GM12892 (cell line): Measurements from ENCODE around the gene BCAS2.
"Not testable (repeated sequence)": the region's sequence is repeated elsewhere in the genome, so short reads cannot be mapped to it uniquely, and the experiment has no call there.

Experiments used
- DNase-seq: peaks from one replicate; pipeline ENCODE4 v3.0.0; 2011; ENCODE audit not compliant: insufficient read length
- FAIRE-seq: peaks from 2 replicates; lab custom pipeline; 2011; peaks lifted over from hg19 to GRCh38; lab: Jason Lieb, UNC
- POLR2A ChIP-seq: IDR thresholded peaks from 2 replicates; pipeline ENCODE4 v1.6.1; 2011; ENCODE audit warnings: low read depth, low read length, control low read depth
- POLR2AphosphoS5 ChIP-seq: IDR thresholded peaks from 2 replicates; pipeline ENCODE4 v1.6.1; 2011; ENCODE audit warnings: low read depth, low read length, control low read depth
- TAF1 ChIP-seq: IDR thresholded peaks from 2 replicates; pipeline ENCODE4 v1.6.1; 2011; ENCODE audit warnings: low read depth, mild to moderate bottlenecking, control low read depth, low read length, borderline replicate concordance

The BCAS2 gene

DNA sequence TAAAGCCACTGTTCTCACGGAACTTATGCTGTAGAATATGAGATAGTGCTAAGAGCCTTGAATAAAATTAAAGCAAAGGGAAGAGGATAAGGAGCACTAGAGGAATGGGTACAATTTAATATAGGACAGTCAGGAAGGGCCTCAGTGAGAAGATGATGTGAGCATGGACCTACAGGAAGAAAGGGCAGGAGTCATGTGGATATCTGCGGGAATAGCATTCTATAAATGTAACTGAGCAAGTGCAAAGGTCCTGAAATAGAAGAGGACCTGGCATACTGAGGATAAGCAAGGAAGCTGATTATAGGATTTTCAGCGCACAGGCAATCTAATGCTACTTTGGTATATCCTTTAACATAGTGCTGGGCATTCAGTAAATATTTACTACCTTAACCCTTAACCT lies 12.6 kb upstream of the BCAS2 start:
- TF ChIP-seq TAF1 (no peak), POLR2A (no peak), POLR2AphosphoS5 (no peak)
- FAIRE-seq = no peak
- DNase-seq = no peak

DNA sequence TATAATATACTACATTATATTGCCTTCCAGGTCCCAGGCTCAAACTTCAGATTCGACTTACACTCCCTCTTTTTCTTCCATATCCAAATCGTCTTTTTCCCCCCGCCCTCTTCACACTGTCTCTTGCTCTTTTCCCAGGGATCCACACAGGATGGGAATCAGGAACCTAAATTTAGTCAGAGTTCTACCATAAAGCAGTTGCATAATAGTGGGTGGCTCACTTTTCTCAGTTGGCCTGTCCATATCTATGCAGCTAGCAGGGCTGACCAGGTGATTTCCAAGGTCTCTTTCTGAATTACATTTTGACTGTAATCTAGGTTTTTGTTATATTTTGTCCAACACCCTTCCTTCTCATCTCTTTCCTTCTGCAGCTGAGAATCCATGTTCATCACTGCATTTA lies 7.7 kb upstream of the BCAS2 start:
- no peak for DNase-seq
- no peak for TF ChIP-seq POLR2AphosphoS5
- TF ChIP-seq TAF1 = no peak
- no peak for TF ChIP-seq POLR2A
- no peak for FAIRE-seq

DNA sequence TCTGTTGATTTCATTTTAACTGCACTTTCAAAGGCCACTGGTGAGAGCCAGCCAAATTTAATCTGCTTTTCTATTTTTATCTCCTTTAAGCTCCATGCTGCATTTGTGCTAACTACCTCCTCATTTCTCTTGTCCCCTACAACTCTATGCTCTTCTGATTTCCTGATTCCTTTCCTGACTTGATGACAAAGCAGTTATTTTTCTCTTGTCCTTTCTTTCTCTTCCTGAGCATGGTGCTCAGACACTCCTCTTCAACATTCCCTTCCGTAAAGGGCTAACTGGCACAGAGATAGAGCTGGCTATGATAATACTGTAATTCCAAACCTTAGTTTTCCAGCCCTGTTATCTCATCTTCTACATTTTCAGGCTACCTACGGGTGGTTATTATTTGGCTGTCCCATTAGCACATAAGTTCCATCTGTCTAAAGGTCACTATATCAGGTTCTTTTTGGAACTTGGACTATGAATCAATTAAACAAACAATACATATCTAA lies 6.8 kb upstream of the BCAS2 start:
- DNase-seq (no peak), FAIRE-seq (no peak)
- TF ChIP-seq POLR2AphosphoS5 (no peak), TAF1 (no peak), POLR2A (no peak)

DNA sequence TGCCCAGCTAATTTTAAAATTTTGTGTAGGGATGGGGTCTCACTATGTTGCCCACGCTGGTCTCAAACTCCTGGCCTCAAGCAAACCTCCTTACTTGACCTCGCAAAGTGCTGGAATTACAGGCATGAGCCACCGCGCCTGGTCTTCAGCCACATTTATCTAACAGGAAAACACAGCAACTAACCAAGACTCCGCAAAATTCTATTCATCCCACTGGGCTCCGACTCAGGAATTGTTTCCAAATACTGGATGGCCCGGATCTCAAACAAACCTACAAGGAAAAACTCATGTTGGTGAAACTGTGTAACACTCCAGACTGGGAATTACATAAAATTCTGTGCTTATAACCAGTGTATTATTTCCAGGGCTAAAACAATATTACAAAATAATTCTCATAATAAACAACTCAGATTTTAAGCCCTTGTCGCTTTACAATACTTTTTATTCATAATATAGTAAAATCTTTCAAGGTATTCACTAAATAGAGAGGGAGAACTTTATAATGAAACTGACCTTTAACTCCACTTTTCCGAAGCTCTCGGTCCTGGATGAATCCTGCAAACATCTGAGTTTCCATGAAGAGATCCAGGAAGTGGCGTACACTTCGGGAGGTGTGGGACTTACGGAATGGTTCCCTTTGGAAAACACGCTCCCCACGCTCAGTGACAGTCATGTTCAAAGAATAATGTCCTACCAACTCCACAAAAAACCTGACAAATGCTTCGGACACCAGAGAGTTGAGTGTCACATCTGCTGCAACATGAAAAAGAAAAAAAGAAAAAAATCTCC lies 6.0 kb upstream of the BCAS2 start:
- TF ChIP-seq TAF1 = no peak
- TF ChIP-seq POLR2A = no peak
- no peak for TF ChIP-seq POLR2AphosphoS5
- FAIRE-seq = no peak
- no peak for DNase-seq

DNA sequence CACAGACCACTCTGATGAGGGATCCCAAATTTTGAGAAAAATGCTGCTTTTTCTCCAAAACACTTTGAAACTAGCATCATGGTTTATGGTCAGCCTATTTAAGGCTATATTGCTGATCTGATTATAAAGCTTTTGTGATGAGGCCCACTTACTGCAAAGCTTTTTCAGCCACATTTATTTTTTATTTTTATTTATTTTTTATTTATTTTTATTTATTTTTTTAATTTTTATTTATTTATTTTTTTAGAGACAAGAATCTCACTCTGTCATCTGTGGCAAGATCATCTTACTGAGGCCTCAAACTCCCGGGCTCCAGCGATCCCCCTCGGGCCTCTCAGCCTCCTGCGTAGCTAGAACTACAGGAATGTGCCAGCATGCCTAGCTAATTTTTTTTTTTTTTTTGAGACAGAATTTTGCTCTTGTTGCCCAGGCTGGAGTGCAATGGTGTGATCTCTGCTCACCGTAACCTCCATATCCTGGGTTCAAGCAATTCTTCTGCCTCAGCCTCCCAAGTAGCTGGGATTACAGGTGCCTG lies 5.2 kb upstream of the BCAS2 start:
- FAIRE-seq = no peak
- TF ChIP-seq TAF1 (no peak), POLR2AphosphoS5 (no peak), POLR2A (no peak)

DNA sequence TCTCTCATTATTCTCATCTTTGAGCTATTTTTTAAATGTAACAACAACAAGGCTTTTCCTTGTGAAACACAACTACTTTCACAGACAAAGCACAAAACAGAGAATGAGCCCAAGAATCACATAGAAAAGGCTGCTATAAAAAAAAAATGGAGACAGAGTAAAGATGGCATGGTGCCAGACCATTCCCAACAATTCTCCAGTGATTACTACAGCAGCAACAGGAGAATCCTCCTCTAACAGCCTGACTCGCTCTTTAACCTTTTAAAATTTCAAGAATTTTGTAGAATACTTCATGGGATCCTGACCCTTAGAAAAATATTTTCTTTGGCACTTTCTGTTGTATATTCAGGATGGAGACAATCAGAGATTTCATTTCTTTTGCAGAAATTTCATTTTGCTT lies 3.8 kb upstream of the BCAS2 start:
- FAIRE-seq = no peak
- DNase-seq = no peak
- TF ChIP-seq POLR2AphosphoS5 (no peak), TAF1 (no peak)

More for the DNA sequence above, 5.2 kb upstream of the BCAS2 start:
- no peak for DNase-seq

DNA sequence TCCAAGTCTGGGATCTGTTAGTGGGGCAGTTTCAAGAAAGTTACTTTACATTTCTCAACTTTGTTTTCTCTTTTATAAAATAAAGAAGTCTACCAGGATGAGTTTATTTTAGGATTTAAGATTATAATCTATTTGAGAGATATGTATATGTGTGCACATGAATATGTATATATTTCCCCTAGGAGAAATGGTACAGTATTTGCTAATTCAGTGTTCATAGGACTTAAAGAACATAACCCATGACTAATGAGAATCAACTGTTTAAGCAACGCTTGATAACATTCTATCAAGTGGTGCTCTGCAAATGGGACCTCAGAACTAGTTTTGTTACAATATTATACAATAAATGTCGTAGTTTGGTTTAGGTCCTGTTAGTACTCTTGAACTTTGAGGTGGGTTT lies 7.0 kb downstream of the BCAS2 start:
- DNase-seq (no peak), FAIRE-seq (no peak)
- TF ChIP-seq POLR2AphosphoS5 (no peak), TAF1 (no peak), POLR2A (no peak)

DNA sequence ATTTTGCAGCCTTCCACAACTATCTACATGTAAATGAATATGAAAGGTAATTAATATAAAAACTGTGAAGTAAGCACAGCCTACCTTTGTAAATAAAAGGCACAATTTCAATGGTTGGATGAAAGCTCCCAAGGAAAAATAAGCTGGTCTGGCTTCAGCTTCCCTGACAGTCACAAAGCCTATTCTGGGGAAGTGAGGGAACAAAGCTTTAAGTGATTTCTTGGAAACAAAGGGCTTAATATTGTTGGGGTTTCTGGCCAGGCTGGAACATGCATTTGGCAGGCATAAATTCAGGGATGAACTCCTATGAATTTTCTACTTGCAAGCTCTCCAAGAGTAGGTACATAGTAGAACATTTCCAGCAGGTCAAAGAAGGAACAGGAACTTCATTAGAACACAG lies 17.3 kb downstream of the BCAS2 start:
- DNase-seq = no peak
- no peak for FAIRE-seq
- no peak for TF ChIP-seq TAF1
- TF ChIP-seq POLR2A = no peak
- no peak for TF ChIP-seq POLR2AphosphoS5

DNA sequence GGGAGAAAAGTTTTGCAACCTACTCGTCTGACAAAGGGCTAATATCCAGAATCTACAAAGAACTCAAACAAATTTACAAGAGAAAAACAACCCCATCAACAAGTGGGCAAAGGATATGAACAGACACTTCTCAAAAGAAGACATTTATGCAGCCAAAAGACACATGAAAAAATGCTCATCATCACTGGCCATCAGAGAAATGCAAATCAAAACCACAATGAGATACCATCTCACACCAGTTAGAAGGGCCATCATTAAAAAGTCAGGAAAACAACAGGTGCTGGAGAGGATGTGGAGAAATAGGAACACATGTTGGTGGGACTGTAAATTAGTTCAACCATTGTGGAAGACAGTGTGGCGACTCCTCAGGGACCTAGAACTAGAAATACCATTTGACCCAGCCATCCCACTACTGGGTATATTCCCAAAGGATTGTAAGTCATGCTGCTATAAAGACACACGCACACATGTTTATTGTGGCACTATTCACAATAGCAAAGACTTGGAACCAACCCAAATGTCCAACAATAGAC lies 18.4 kb downstream of the BCAS2 start:
- not testable (repeated sequence) for DNase-seq, FAIRE-seq

DNA sequence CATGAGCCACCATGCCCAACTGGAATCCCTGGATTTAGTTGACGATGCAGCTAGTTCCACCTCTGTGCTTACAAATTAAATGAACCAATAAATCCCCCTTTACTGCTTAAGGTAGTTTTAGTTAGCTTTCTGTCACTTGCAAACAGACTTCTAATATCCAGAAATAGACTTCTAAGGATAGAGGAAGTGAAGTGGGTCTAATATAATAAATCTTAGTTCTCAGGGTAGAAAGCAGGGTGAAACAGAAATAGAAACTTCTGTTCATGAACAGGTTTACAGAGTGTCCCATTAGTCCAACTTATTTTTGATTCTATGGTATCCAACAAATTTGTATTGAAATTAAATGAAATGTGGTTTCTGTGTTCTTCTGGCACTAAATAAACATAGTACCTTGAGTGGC lies 20.1 kb downstream of the BCAS2 start:
- TF ChIP-seq POLR2A = no peak
- TF ChIP-seq POLR2AphosphoS5 = no peak
- no peak for TF ChIP-seq TAF1
- FAIRE-seq (no peak), DNase-seq (no peak)

DNA sequence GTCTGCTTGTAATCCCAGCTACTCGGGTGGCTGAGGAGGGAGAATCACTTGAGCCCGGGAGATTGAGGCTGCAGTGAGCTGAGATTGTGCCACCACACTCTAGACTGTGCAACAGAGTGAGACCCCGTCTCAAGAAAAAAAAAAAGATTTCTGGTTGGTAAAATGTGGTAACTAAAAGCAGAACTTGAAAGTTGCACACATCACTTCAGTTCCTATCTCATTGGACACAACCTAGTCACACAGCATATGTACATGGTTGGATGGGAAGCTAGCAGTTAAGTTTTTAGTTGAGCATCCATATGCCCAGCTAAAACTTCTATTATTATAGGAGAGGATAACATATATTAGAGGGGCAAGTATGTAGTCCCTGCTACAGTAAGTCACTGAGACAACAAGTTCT lies 22.1 kb downstream of the BCAS2 start:
- FAIRE-seq = no peak
- TF ChIP-seq TAF1 (no peak), POLR2A (no peak)
- no peak for DNase-seq

DNA sequence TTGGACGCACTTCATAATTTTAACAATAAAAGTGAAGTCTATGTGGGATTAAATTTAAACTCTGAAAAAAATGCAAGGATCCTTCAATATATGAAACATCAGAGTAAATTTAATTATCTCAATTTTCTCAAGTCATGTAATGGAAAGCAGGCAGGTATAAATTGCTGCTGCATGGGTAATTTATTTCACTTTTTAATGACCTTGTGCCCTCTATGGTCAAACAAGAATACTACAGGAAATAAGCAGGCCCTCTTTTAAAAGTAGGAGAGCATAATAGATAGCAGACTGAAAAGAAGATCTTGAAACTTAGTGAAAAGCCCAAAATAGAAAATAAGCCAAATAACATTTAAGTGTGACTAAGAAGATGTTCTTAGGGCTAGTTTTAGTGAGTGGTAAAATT lies 22.9 kb downstream of the BCAS2 start:
- FAIRE-seq (no peak), DNase-seq (no peak)
- TF ChIP-seq POLR2A (no peak), TAF1 (no peak), POLR2AphosphoS5 (no peak)
